Stimulated activated CD8-positive, alpha-beta memory T cell treated with anti-CD3 and anti-CD28 coated beads, Interleukin-7, amount 100 ng/mL, for 48 hours (primary cell): Measurements from ENCODE around the gene RPL39L.
"Not testable (repeated sequence)": the region's sequence is repeated elsewhere in the genome, so short reads cannot be mapped to it uniquely, and the experiment has no call there.

Experiments
- DNase-seq, 2 donors: peaks; one replicate each; pipeline ENCODE4 v3.0.0-alpha.2; 2020; ENCODE audit warnings: low read depth in 1 of 2; ENCODE audit errors: extremely low read depth in 1 of 2

The RPL39L gene

DNA sequence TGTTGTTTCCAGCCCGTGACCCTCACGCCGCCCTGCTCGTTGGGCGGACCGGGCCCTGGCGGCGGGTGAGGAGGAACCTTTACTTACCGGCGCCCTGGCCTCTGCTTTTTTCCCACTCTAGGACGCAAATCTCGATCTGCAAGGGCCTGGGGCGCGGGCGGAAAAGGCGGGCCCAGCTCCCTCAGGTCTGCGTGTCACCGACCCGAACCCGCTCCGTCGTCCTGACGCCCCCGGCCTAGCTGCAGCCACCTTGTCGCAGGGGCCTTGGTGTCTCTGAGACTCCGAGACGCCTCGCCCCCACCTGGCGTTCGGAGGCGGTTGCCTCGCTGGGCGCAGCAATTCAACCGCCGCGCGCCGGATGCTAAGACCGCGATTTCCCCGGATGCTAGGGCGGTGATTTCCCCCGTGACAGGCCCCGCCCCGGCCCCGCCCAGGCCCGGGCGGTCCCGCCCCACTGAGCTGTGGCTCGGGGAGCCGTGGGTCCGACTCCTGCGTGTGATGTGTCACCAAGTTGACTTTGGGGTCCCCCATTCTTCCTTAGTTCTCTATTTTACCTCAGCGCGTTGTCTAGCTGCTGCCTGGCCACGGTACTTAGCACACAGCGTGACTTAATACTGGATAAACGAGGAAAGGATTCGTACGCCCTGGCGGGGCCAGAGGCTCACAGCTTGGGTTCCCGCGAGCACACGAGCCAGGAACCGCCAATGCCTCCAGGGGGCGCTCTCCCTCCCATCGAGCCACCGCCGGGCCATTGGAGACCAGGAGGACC is at the start of gene RPL39L:
TSS of gene RPL39L (minus strand) at position 371 of the 769 bp plus-strand sequence. CDS start 18,196 bp downstream, outside the sequence.
- DNase-seq: peak; percentile 84 to 85

DNA sequence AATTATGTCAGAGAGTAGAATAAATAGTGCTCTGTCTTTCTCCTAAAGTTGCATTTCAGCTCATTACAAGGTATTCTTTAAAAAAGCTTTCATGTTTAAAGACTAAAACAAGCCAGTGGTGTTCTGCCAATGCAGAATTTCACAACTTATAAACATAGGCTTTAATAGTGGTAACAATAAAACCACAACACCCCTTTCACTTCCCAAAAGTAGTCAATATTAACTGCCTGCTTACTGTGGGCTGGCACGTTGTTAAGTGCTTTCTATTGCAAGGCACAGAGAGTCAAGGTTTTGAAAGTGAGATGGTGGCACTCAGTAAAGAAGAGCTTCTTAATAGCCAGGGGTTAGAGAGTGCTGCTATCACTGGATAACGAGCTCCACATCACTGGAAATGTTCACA is 49.6 kb upstream of the RPL39L start:
- no peak for DNase-seq

DNA sequence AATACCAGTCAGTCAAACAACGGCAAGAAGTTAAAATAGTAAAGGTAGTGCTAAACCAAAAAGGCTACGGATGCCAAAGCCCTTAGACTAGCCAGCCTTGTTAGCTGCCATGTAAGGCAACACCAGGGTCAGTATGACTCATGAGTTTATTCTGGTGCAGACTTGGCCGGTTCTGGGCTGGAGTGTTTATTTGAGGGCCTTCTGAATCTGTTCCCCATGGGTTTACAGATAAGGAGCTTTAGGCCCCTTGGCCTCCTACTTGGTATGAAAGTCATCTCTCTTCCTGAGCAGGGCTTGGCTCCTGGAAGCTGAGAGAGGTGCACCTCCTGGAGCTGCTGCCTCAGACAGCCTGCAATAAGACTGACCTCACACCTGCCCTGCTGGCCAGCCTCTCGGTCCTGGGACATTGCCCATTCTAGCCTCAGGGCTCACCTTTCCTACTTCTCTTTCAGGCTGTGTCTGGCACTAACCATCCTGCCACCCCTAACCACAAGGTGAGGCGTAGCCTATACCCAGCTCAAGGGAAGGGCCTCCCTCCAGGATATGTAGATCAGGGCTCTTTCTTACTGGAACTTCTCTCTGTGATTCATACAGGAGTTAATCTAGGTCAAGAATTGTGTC is 47.6 kb upstream of the RPL39L start:
- no peak for DNase-seq

DNA sequence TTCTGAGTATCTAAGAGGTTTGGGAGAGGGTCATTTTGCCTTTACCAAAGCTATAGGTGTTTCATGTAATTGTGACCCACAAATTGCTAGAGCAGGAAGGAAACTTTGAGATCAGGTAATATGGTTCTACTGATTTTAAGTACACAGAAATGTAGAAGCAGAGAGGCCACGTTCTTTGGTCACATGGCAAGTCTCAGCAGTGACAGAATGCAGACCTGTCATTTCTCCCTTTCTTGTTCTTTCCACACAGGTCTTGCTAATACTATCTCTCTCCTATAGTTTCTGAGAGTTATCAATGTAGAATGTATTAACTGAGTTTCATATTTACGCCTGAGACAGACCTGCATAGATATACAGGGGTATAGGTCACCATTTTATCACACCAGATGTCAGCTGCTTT is 47.1 kb upstream of the RPL39L start:
- DNase-seq: no peak

DNA sequence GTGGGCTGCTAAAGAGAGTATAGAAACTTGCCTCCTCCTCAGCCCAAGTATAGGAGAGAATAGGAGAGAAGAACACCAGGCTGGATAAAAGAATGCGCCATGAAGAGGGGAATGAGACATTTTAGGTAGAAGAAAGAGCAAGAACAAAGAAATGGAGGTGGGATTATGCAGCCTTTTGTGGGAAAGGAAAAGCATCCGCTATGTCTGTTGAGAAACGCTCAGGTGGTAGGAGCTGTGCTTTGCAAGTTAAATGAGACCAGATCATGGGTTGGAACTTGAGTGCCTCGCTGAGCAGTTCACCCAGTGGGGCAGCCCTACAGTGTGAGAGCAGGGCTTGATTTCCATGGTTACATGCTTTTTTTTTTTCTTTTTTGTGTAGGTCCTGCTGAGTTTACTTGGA is 46.5 kb upstream of the RPL39L start:
- DNase-seq: no peak

DNA sequence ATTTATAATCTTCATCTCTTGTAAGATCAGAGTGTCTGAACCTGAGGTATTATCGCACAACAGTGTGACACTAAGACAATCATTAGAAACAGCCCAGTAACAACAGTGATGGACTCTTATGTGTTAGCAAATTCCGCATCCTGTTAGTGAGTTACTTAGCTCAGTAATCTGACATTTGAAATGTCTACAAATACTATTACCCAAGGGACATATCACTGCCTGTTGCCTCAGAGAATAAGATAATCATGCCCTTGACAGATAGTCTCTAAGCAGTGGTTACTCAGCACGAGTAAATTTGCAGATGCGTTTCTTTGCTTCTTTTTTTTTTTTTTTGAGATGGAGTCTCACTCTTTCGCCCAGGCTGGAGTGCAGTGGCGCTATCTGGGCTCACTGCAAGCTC is 44.6 kb upstream of the RPL39L start:
- DNase-seq: no peak

DNA sequence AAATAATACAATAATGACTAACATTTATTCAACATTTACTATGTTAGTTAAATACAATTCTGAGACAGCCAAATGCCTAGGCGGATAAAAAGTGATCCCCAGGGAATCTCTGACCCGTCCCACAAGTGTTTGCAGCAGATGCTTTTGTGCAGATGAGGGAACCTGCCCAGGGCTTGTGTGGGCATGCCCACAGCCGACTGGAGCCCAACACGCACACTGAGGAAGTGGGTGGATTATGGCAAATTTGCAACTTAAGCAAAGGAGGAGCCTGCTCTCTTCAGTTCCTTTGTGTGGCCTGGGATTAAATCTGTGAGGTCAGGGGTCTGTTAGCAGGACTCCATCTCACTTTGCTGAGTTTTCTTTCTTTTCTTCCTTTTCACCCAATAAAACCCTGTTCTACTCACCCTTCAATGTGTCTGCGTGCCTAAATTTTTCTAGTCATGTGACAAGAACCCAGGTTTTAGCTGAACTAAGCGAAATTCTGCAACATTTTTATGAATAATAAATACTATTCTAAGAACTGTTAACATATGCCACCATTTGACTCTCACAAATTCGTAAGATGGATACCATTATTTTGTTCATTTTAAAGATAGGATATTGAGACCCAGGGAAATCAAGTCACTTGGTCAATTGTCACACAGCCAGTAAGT is 44.0 kb upstream of the RPL39L start:
- DNase-seq: no peak

DNA sequence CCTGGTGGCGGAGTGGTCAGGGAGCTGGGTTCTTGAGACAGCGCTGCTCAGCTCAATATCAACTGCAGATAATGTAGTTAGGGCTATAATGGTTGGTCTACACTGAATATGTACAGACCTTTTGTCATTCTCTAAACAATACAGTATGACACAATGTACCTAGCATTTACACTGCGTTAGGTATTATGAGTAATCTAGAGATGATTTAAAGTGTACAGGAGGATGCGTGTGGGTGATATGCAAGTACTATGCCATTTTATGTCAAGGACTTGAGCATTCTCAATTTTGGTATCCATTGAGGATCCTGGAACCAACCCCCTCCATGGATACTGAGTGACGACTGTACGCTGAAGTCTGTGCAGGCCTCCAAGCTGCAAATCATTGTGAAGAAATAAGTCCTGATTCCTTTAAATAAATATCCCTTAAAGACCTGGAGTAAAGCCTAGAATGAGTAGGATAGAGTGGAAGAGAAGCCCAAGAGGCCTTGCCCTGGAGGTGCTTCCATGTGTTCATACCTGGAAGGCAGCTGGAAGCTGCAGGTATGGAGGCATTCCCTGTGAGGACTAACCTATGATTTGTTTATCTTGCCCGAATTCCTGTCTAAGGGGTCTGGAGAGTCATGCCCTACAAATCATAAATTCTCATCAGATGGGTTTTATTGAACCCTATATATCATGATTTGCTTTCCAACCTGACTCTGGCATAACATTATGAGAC is 42.3 kb upstream of the RPL39L start:
- DNase-seq: no peak

DNA sequence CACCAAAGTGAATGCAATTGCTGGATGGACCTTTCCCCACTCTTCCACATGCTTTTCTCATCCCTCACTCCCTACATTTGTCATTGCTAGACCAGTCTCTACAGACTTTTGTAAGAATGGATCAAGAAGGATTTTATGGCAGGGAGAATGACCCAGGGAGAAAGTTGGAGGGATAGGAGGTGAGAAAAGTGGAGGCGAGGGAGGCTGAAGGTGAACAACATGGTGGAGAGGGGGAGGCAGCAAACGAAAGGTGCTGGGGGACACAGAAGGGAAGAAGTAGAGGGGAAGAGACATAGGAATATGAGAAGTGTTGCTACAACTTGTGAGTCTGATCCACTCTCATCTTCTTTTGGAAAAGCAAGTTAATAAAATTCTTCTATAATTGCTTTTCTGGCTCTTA is 33.6 kb upstream of the RPL39L start:
- DNase-seq: no peak

DNA sequence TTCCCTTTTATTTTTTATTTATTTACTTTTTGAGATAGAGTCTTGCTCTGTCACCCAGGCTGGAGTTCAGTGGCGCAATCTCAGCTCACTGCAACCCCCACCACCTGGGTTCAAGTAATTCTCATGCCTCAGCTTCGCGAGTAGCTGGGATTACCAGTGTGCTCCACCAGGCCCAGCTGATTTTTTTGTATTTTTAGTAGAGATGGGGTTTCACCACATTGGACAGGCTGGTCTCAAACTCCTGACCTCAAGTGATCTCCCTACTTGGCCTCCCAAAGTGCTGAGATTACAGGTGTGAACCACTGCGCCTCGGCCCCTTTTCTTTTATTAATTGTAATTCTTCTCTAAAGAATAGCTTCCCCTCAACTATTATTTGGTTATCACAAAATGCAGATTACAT is 31.6 kb upstream of the RPL39L start:
- not testable (repeated sequence) for DNase-seq

DNA sequence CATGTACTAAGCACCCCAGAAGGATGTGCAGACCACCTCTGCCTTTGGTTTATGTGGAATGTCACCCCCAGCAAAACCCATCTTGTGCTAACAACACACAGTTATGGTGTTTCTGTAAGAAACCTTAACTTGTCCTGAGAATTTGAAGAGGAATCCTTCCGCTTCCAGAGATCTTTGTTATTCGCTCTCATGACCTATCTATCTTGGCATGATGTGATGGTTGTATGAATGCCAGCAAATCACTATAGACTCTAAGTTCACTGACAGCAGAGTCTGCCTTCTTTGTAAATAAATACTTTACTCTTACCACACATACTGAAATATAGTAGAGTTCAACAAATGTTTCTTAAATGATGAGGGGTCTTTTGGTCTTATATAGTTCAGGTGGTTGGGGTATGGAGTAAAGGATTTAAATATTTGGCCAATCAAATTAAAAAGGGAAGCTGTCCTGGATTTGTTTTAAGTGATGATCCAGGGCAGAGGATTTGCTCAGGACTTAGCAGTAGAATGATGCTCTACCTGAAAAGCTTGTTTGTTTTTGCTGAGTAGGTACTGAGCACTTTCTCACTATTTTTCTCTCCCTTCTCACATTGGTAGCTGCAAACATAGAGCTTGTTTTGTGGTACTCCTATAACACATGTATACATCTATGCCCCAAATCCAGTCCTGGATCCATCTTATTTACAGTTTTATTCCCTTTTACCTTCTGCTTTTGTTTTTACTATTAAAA is 30.1 kb upstream of the RPL39L start:
- DNase-seq: no peak

DNA sequence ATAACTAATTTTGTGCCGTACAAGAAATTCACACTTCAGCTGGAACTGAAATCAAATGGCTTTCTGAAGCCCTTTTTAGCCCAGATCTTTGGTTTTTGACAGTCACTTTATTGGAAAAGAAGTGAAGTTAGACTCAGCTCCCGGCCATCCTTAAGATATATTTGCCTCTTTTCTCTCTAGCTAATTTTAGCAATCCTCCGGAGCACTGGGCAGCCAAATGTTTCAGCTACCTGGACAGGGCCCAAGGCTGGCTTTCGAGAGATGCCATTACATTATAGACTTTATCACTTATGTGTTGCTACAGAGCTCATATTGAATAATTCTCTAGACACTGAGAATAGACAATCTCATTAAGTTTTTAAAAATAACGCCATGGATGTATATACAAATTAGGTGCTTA is 28.5 kb upstream of the RPL39L start:
- no peak for DNase-seq

DNA sequence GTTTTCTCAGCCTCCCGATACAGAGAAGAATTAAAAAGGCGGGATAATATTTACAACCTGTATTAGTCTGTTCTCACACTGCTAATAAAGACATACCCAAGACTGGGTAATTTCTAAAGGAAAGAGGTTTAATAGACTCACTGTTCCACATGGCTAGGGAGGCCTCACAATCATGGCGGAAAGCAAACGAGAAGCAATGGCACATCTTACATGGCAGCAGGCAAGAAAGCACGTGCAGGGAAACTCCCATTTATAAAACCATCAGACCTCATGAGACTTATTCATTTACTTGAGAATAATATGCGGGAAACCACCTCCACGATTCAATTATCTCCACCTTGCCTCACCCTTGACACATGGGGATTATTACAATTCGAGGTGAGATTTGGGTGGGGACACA is 27.5 kb upstream of the RPL39L start:
- DNase-seq: no peak

DNA sequence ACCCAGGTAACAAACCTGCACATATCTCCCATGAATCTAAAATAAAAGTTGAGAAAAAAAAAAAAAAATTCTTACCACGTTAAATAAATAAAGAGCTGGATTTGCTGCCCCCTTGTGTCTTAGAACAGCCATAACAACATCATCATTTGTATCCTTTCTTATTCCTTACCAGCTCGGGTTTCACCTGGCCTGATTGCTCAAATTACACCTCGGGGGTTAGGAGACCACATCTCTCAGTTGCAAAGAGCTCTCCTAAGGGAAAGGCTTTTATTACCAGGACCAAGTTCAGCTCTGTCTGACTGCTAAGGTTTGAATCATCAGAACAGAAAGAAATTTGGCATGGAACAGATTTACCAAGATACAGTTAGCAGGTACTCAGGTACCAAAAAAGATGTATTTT is 25.8 kb upstream of the RPL39L start:
- DNase-seq: peak in 1 of 2 donors; percentile 5

DNA sequence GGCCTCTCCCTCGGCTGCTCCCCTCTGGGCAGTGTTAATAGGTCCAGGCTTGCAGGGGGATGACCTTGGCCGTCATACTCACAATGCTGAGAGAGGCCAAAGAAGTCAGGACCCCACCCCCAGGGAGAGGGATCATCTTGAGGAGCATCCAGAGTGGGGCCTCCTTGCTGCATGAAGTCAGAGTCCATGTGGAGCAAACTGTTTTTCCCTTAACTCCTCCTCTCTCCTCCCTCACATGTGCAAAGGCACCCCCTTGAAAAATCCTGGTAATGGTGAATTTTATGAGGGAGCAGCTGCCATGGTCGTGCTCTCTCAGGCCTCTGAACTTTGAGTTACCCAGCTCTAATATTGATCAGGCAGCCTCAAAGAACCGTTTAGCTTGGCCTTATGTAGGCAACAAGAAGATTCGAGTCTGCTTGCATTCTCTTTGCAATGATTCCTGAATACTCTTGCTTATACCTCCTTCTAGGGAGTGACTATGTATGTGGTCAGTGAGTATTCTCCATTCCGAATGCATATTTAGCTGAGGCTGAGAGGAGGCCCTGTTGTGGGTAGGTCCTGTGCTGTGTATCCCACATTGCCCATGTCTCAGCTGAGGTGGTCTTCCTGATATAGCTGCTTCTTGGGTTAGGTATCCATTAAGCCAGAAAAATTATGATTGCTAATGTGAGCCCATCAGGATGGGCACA is 23.1 kb upstream of the RPL39L start:
- no peak for DNase-seq

DNA sequence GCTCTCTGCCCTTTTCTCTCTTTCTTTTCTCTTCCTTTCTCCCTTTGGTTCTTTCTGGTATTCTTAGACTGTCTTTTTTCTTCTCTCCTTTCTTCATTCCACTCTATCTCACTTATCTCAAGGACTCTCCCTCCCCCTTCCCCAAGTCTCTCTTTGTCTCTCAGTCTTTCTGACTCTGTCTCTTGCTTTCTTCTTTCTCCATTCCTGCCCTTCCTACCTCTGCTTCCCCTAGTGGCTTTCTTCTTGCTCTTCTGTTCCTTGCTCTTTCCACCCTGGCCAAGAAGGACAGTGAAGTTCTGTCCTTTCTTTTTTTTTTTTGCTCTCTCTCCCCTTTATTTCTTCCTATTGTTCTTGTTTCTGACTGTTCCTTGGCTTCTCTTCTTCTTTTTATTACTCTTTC is 22.3 kb upstream of the RPL39L start:
- DNase-seq: no peak

DNA sequence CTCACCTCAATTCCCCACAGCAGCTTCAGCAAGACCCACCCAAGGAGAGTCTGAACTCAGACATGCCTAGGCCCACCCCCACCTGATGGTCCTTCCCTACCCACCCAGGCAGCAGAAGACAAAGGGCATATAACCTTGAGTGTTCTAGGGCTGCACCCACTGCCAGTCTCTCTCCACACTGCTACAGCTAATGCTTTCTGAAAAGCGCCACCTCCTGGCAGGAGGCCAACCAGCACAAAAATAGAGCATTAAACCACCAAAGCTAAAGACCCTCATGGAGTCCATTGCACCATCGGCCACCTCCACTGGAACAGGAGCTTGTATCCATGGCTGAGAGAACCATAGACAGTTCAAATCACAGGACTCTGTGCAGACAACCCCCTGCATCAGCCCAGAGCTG is 11.3 kb upstream of the RPL39L start:
- DNase-seq: peak in 1 of 2 donors; percentile 51

DNA sequence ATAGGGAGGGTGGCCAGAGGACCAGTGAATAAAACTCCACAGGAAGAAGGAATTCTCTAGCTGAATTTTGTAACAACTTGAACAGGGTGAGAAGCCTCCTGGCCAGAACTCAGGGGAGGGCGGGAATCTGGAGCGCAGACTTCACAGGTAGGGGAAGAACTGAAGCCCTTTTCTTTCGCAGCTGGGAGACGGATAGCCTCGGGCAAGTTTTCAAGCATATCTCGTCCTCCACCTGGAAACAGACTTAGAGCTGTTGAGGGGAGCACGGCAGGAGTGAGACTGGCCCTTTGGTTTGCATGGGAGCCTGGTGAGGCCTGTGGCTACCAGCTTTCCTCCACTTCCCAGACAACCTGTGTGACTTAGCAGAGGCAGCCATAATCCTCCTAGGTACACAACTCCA is 10.9 kb upstream of the RPL39L start:
- no peak for DNase-seq

DNA sequence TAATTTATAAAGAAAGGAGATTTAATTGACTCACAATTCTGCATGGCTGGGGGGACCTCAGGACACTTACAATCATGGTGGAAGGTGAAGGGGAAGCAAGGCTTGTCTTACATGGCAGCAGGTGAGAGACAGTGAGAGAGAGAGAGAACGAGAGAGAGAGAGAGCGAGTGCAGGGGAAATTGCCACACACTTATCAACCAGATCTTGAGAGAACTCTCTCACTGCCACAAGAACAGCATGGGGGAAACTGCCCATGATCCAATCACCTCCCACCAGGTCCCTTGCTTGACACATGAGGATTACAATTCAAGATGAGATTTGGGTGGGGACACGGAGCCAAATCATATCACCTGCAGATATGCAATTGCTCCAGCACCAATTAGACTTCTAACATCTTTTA is 7.1 kb upstream of the RPL39L start:
- DNase-seq: no peak

DNA sequence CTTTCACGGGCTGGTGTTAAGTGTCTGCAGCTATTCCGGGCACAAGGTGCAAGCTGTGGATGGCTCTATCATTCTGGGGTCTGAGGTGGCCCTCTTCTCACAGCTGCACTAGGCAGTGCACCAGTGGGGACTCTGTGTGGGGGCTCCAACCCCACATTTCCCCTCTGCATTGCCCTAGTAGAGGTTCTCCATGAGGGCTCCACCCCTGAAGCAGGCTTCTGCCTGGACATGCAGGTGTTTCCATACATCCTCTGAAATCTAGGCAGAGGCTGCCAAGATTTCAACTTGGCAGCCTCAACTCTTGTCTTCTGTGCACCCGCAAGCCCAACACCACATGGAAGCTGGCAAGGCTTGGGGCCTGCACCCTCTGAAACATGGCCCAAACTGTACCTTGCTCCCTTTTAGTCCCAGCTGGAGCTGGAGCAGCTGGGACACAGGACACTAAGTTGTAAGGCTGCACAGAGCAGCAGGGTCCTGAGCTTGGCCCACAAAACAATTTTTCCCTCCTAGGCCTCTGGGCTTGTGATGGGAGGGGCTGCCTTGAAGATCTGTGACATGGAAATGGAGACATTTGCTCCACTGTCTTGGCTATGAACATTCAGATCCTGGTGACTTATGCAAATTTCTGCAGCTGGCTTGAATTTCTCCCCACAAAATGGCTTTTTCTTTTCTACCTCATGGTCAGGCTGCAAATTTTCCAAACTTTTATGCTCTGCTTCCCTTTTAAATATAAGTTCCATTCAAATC is 6.0 kb upstream of the RPL39L start:
- DNase-seq: no peak
